DLD1 (cell line): ENCODE results near the gene LILRB1.
"Not testable (repeated sequence)": the region's sequence is repeated elsewhere in the genome, so short reads cannot be mapped to it uniquely, and the experiment has no call there.

ENCODE experiments used
- in situ Hi-C: cut with HindIII; loops from 2 replicates; pipeline ENCODE4 v1.10.0; 2017; ENCODE audit warnings: low sequenced_read_pairs

Gene LILRB1

GRCh38 chr19:54630262-54630661 lies at the start of gene LILRB1:
Gene LILRB1, plus strand, starts transcription at chr19:54630484. Its CDS starts 590 bp downstream, at chr19:54631074.
- in situ Hi-C loops = not testable (repeated sequence)

DNA sequence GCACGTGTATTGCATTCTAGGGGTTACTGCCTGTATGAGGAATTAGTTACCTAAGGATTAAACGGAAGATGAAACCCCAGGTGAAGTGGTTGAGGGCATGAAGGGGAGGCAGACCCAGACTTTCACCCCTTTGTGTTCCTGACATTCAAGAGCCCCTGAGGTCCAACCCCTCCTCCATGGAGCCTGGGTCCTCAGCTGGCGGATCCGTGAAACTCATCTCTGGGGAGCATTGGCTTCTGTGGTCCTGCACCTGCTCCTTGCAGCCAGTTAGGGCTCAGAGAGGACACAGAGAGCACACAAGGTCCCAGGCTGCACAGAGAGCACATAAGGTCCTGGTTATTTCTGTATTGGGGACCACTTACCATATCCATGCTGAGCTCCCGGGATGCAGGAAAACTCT lies 43.9 kb upstream of the LILRB1 start:
- in situ Hi-C loops = no loop called here

DNA sequence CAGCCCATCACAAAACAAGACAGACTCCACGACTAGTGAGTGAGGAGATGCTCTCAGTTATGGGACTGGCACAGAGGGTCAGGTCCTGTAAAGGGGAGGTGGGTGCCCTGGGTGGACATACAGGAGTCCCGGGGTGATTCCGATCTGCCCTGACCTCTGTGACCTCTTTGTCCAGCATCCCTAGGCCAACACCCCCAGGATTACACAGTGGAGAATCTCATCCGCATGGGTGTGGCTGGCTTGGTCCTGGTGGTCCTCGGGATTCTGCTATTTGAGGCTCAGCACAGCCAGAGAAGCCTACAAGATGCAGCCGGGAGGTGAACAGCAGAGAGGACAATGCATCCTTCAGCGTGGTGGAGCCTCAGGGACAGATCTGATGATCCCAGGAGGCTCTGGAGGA lies 43.3 kb upstream of the LILRB1 start:
- in situ Hi-C loops = no loop called here

- in situ Hi-C loops = not testable (repeated sequence)
Observed at GRCh38 chr19:54593445-54593844, 36.8 kb upstream of the LILRB1 start, which contains the start of gene LILRA1. Gene LILRA1, plus strand, starts transcription at chr19:54593632. Its CDS starts 613 bp downstream, at chr19:54594245.

DNA sequence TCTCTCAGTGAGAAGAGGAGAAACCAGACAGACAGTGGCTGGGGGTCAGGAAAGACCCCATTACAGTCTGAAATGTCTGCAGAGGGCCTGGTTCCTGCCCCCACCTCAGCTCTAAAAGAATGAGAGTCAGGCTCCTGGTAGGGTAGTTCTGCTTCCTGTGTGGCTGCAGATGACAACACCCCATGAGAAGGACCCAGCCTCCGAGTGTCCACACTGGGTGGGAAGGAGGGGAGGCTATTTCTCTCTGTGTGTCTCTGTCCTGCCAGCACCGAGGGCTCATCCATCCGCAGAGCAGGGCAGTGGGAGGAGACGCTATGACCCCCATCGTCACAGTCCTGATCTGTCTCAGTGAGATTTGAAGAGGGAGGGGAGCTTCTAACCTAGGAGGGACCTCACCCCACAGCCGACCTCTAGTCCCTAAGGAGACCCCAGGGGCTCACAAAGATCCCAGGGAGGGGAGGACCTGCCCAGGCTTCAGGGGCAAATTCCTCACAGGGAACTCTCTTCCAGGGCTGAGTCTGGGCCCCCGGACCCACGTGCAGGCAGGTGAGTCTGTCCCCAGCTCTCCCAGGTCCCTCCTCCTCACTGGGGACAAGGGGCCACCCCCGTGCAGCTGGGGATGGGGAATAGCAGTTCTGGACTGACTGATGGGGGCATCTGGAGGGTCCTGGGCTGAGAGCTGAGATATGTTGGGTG lies 36.2 kb upstream of the LILRB1 start:
- in situ Hi-C loops = not testable (repeated sequence)

GRCh38 chr19:54594737-54595136 lies 35.5 kb upstream of the LILRB1 start:
- in situ Hi-C loops = no loop called here

DNA sequence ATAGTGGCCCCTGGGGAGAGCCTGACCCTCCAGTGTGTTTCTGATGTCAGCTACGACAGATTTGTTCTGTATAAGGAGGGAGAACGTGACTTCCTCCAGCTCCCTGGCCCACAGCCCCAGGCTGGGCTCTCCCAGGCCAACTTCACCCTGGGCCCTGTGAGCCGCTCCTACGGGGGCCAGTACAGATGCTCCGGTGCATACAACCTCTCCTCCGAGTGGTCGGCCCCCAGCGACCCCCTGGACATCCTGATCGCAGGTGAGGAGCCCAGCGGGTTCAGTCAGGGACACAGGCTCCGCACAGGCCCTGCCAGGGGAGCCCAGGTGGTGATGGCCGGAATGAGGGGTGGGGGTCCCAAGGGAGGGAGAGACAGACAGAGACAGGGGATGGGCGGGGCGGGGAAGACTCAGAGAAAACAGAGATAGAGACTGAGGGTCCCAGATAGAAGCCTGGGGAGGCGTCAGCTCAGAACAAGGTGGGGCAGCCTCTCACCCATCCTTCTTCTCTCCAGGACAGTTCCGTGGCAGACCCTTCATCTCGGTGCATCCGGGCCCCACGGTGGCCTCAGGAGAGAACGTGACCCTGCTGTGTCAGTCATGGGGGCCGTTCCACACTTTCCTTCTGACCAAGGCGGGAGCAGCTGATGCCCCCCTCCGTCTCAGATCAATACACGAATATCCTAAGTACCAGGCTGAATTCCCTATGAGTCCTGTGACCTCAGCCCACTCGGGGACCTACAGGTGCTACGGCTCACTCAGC lies 34.4 kb upstream of the LILRB1 start:
- in situ Hi-C loops = not testable (repeated sequence)

GRCh38 chr19:54600212-54600611 lies 30.1 kb upstream of the LILRB1 start:
- in situ Hi-C loops = no loop called here

- in situ Hi-C loops = no loop called here
Observed at GRCh38 chr19:54606230-54606629, 24.1 kb upstream of the LILRB1 start.

GRCh38 chr19:54606891-54607784 lies 23.1 kb upstream of the LILRB1 start:
- in situ Hi-C loops = no loop called here

DNA sequence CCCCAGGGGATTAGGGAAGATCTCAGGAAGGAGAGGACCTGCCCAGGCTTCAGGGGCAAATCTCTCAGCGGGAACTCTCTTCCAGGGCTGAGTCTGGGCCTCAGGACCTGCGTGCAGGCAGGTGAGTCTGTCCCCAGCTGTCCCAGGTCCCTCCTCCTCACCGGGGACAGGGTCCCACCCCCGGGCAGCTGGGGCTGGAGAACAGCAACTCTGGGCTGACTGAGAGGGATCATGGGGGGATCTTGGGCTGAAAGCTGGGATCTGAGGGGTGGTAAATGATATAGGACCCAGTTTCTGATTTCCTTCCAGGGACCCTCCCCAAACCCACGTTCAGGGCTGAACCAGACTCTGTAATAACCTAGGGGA lies 22.5 kb upstream of the LILRB1 start:
- in situ Hi-C loops = no loop called here

- in situ Hi-C loops = no loop called here
Observed at GRCh38 chr19:54608205-54608604, 22.1 kb upstream of the LILRB1 start.

DNA sequence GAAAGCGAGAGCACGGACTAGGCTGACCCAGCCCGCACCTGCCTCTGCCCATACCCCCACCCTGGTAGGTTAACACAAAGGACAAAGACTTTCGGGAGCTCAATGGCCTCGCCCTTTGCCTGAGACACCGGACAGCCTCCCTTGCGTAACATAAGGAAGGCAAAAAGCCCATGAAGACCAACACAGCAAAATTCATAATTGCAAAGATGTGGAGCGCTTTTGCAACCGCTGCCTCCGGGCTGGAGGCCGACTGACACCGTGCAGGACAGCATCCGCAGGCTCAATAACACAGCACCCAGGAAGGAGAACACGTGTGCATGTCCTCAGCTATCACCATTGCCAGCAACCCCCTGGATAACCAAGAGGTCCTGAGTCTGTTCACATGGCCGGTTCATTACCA lies 21.5 kb upstream of the LILRB1 start:
- in situ Hi-C loops = no loop called here

GRCh38 chr19:54609356-54609791 lies 20.9 kb upstream of the LILRB1 start:
- in situ Hi-C loops = no loop called here

GRCh38 chr19:54612428-54612827 lies 17.9 kb upstream of the LILRB1 start:
- in situ Hi-C loops = no loop called here

GRCh38 chr19:54614726-54615125 lies 15.6 kb upstream of the LILRB1 start:
- in situ Hi-C loops = no loop called here

GRCh38 chr19:54616057-54616456 lies 14.2 kb upstream of the LILRB1 start:
- in situ Hi-C loops = no loop called here

DNA sequence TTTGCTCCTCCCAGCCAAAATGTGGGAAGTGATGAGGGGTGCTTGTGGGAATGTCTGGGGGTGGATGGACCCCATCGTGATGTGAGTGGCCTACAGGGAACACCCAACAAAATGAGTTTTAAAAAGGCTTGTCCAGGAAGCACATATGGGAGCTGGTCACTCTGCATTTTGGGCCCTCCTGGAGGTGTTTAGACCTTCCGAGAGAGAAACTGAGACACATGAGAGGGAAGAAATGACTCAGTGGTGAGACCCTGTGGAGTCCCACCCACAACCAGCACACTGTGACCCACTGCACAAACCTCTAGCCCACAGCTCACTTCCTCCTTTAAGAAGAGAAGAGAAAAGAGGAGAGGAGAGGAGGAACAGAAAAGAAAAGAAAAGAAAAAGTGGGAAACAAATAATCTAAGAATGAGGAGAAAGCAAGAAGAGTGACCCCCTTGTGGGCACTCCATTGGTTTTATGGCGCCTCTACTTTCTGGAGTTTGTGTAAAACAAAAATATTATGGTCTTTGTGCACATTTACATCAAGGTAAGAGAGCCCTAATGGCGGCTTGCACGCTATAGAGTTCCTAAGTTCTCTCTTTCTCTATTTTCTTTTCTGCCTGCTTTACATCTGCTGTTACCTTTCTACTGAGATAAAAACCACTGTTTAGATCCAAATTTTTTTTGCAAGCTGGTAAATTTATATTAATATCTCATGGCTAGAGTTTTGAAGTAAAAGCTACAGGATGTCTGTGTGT lies 13.3 kb upstream of the LILRB1 start:
- in situ Hi-C loops = no loop called here

DNA sequence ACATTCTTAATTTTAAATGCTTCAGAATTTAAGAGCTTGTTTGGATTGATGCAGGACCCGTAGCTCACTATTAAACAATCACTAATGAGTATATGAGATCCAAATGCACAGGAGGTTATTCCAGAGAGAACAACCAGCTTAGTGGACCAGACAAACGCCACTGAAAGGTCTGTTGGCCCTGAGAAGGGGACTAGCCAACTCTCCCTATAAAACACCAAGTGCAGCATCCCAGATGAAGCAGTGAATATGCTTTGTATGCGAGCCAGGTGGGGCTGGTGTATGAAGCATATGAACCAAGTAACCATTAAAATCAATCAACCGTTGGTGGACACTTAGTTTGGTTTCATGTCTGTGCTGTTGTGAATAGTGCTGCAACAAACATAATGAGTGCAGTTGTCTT lies 9.8 kb upstream of the LILRB1 start:
- in situ Hi-C loops = no loop called here

DNA sequence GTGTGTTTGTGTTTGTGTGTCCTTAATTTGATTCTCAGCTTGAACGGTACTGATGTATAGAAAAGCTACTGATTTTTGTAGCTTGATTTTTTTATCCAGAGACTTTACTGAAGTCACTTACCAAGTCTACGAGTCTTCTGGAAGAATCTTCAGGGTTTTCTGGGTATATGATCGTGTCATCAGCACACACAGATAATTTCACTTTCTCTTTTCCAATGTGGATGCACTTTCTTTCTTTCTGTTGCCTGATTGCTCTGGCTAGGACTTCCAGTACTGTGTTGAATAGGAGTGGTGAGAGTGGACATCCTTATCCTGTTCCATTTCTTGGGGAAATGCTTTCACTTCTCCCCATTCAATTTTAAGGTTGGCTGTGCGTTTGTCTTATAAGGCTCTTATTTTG lies 7.9 kb upstream of the LILRB1 start:
- in situ Hi-C loops = no loop called here

DNA sequence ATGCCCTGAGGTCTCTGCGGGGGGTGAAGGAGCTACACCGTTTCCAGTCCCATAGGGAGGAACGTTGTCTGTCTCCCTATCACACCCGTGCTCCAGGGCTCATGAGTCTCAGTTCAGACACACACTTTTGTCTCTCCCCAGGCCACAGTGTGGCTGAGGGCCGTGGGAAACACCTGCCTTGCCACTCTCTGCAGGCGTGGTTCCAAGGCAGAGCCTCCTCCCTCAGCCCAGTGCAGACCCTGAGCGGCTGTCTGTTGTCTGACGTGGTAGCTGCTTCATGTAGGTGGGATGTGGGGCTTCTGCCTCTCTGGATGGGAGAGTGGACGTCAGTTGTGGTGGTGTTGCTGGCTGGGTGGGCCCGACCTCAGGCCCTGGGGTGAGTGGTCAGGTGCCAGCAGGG lies 6.0 kb upstream of the LILRB1 start:
- in situ Hi-C loops = not testable (repeated sequence)
